IPS-NIHi11 (cell line): ENCODE data around the gene ZNF184.

Source experiments
- DNase-seq: peaks from one replicate; pipeline ENCODE4 v3.0.0; 2012; ENCODE audit warnings: mixed read lengths, low spot score

The ZNF184 gene

GRCh38 chr6:27479319-27480182 is 6.6 kb upstream of the ZNF184 start:
- peak; percentile 46 for DNase-seq

GRCh38 chr6:27478706-27479318 is 5.9 kb upstream of the ZNF184 start:
- DNase-seq, result peak; percentile 52

- DNase-seq, result no peak
These were observed 5.3 kb upstream of the ZNF184 start for GRCh38 chr6:27478141-27478705.

- no peak for DNase-seq
These were observed 4.6 kb upstream of the ZNF184 start for GRCh38 chr6:27477318-27478013.

- no peak for DNase-seq
These were observed 3.2 kb upstream of the ZNF184 start for GRCh38 chr6:27476090-27476489.

GRCh38 chr6:27474672-27475071 is 1.8 kb upstream of the ZNF184 start:
- DNase-seq, result no peak

GRCh38 chr6:27474172-27474465 is 1.2 kb upstream of the ZNF184 start:
- no peak for DNase-seq

- peak; percentile 28 for DNase-seq
These were observed 706 bp downstream of the ZNF184 start for GRCh38 chr6:27472182-27472616.

- DNase-seq, result no peak
These were observed 1.4 kb downstream of the ZNF184 start for GRCh38 chr6:27471365-27472115.

GRCh38 chr6:27470023-27470422 is 2.9 kb downstream of the ZNF184 start:
- DNase-seq, result no peak

- DNase-seq, result no peak
These were observed 4.6 kb downstream of the ZNF184 start for GRCh38 chr6:27468334-27468733.

GRCh38 chr6:27452496-27452897 is 20.4 kb downstream of the ZNF184 start:
- DNase-seq, result no peak

- DNase-seq, result no peak
These were observed 21.1 kb downstream of the ZNF184 start for GRCh38 chr6:27451660-27452390.

- DNase-seq, result no peak
These were observed 24.4 kb downstream of the ZNF184 start for GRCh38 chr6:27448456-27448855.

- DNase-seq, result no peak
These were observed 30.0 kb downstream of the ZNF184 start for GRCh38 chr6:27442932-27443331.

- no peak for DNase-seq
These were observed 31.9 kb downstream of the ZNF184 start for GRCh38 chr6:27441001-27441400.

GRCh38 chr6:27439371-27439770 is 33.5 kb downstream of the ZNF184 start:
- DNase-seq, result no peak

GRCh38 chr6:27433714-27434113 is 39.2 kb downstream of the ZNF184 start:
- no peak for DNase-seq

- DNase-seq, result no peak
These were observed 43.9 kb downstream of the ZNF184 start for GRCh38 chr6:27428966-27429365.

GRCh38 chr6:27428502-27428901 is 44.4 kb downstream of the ZNF184 start:
- DNase-seq, result no peak

- DNase-seq, result no peak
These were observed 46.8 kb downstream of the ZNF184 start for GRCh38 chr6:27426045-27426620.
